GM23248 (cell line): ENCODE results near the gene HNF1B. TPM values are rescaled to one million over a fixed set of nuclear protein-coding genes. Genes with fewer than 3 reads are reported as not detected.
A peak's percentile ranks its signal among the peaks of the same experiment; 100 is the strongest.
"Not testable (repeated sequence)": the region's sequence is repeated elsewhere in the genome, so short reads cannot be mapped to it uniquely, and the experiment has no call there.

Experiments
- DNase-seq: peaks from one replicate; pipeline ENCODE4 v3.0.0-alpha.2; 2015
- H2AFZ ChIP-seq: fragments of 200-600 bp; sonication (generic); 2 replicates; pipeline ENCODE4 v1.6.1; 2016; ENCODE audit warnings: antibody characterized with exemption
- H3F3A ChIP-seq: fragments of 200-600 bp; sonication (generic); 2 replicates; pipeline ENCODE4 v1.6.1; 2016; ENCODE audit warnings: mild to moderate bottlenecking, antibody characterized with exemption, mixed run types; ENCODE audit not compliant: insufficient read depth
- H3K27ac ChIP-seq: fragments of 200-600 bp; sonication (generic); 2 replicates; pipeline ENCODE4 v1.5.1; 2016; ENCODE audit warnings: mild to moderate bottlenecking
- H3K27me3 ChIP-seq: fragments of 200-600 bp; sonication (generic); replicated peaks from 2 replicates; pipeline ENCODE4 v1.6.1; 2016; ENCODE audit warnings: mild to moderate bottlenecking; ENCODE audit not compliant: insufficient read depth
- H3K36me3 ChIP-seq: fragments of 200-600 bp; sonication (generic); 2 replicates; pipeline ENCODE4 v1.6.1; 2016; ENCODE audit warnings: low read depth, mild to moderate bottlenecking
- H3K4me1 ChIP-seq: fragments of 200-600 bp; sonication (generic); 2 replicates; pipeline ENCODE4 v1.6.1; 2016; ENCODE audit warnings: mild to moderate bottlenecking; ENCODE audit not compliant: insufficient read depth
- H3K4me2 ChIP-seq: fragments of 200-600 bp; sonication (generic); one replicate; pipeline ENCODE4 v1.6.1; 2016; ENCODE audit warnings: mild to moderate bottlenecking; ENCODE audit not compliant: unreplicated experiment
- H3K4me3 ChIP-seq: fragments of 200-600 bp; sonication (generic); 2 replicates; pipeline ENCODE4 v1.5.1; 2016; ENCODE audit warnings: mild to moderate bottlenecking
- H3K79me2 ChIP-seq: fragments of 200-600 bp; sonication (generic); 2 replicates; pipeline ENCODE4 v1.6.1; 2016; ENCODE audit warnings: mild to moderate bottlenecking; ENCODE audit not compliant: insufficient read depth
- H3K9ac ChIP-seq: fragments of 200-600 bp; sonication (generic); 2 replicates; pipeline ENCODE4 v1.6.1; 2016; ENCODE audit warnings: mild to moderate bottlenecking
- H3K9me2 ChIP-seq: fragments of 200-600 bp; sonication (generic); 2 replicates; pipeline ENCODE4 v1.6.1; 2016; ENCODE audit warnings: mixed run types, mild to moderate bottlenecking, moderate library complexity; ENCODE audit not compliant: insufficient read depth
- H3K9me3 ChIP-seq: fragments of 200-600 bp; sonication (generic); one replicate; pipeline ENCODE4 v1.6.1; 2017; ENCODE audit warnings: low read depth
- H4K20me1 ChIP-seq: fragments of 200-600 bp; sonication (generic); 2 replicates; pipeline ENCODE4 v1.6.0; 2016; ENCODE audit not compliant: insufficient read depth
- EZH2 ChIP-seq: fragments of 200-600 bp; sonication (generic); IDR thresholded peaks from 2 replicates; pipeline ENCODE4 v1.6.1; 2018; ENCODE audit warnings: antibody characterized with exemption, mild to moderate bottlenecking; ENCODE audit not compliant: insufficient read depth, poor library complexity, severe bottlenecking
- EZH2phosphoT487 ChIP-seq: fragments of 200-600 bp; sonication (generic); IDR thresholded peaks from 2 replicates; pipeline ENCODE4 v1.6.1; 2018; ENCODE audit warnings: antibody characterized with exemption, moderate library complexity, mild to moderate bottlenecking, low read depth; ENCODE audit not compliant: insufficient read depth
- WGBS, 2 experiments: methylation state at CpG; one replicate each; pipeline ENCODE4 v1.1.6; 2015 to 2017; ENCODE audit warnings: low lambda C conversion rate in 2 of 2, low coverage in 1 of 2; ENCODE audit errors: missing lambda C conversion rate in 2 of 2; 5-methylcytosine and 5-hydroxymethylcytosine counted together
- in situ Hi-C: fragments of 300-500 bp; cut with MboI; formaldehyde crosslinking; loops from 2 replicates; pipeline ENCODE4 v1.15.0; 2020
- polyA plus RNA-seq: library from polyadenylated mRNA; unstranded; fragments of >200 nt; fragmentation: Nextera tagmentation; extraction: Ambion mirVana; gene quantifications from 2 replicates; pipeline ENCODE4 v1.2.1, GENCODE V29; 2016
- total RNA-seq: library from RNA; depleted of rRNA; stranded (reverse); fragments of >200 nt; shearing (Covaris generic); gene quantifications from 2 replicates; pipeline ENCODE4 v1.2.3, GENCODE V29; 2014

Gene HNF1B
- total and polyA plus RNA-seq, 2 experiments from 2014 or later: not detected

DNA sequence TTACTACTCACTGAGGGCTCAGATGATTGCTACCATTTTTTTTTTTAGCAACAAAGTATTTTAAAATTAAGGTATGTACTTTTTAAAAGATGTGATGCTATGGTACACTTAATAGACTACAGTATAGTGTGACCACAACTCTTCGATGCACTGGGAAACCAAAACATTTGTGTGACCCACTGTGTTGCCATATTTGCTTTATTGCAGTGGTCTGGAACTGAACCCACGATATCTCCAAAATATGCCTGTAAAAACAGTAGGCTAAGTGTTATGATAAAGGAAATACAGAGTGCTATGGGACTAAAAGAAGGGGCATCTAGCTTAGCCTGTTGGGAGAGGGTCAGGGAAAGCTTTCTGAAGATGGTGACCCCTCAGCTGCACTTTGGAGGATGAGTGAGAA is 41.6 kb upstream of the HNF1B start:
- Histone ChIP-seq H3K4me2 (no peak overlapping the region), H3K4me3 (no peak overlapping the region), H4K20me1 (no peaks in the 10 kb centered on the region), H3K27me3 (0 out of 2 replicates have a peak, but pooled peaks cover 28% of the 10 kb centered on the region), H3K27ac (no peak overlapping the region), H3K9me3 (no peaks in the 10 kb centered on the region), H3K79me2 (no peaks in the 10 kb centered on the region), H3K36me3 (no peaks in the 10 kb centered on the region), H2AFZ (no peak overlapping the region), H3F3A (no peaks in the 10 kb centered on the region), H3K4me1 (no peaks in the 10 kb centered on the region), H3K9ac (no peak overlapping the region), H3K9me2 (no peaks in the 10 kb centered on the region)
- no peak for TF ChIP-seq EZH2phosphoT487
- TF ChIP-seq EZH2: no peak
- no peak for DNase-seq
- in situ Hi-C loops: no loop called here
- 49 to 68% methylated on average over 2 of the region's 2 CpGs for WGBS, 2 experiments

GRCh38 chr17:37782460-37782859 is 37.6 kb upstream of the HNF1B start:
- H3K4me3 ChIP-seq, H3K79me2 ChIP-seq, H3K9ac ChIP-seq, H3K9me2 ChIP-seq, in situ Hi-C loops, H4K20me1 ChIP-seq, H3K4me2 ChIP-seq, H3K9me3 ChIP-seq, DNase-seq, H3K27ac ChIP-seq, H3K36me3 ChIP-seq, H2AFZ ChIP-seq, H3K27me3 ChIP-seq, H3F3A ChIP-seq: not testable (repeated sequence)
- peaks cover 11% of the 10 kb centered on the region; the same call in 1 of the 2 replicates for H3K4me1 ChIP-seq
- 25 to 31% methylated on average over 1 of the region's 1 CpG for WGBS, 2 experiments

GRCh38 chr17:37781451-37781850 is 36.6 kb upstream of the HNF1B start:
- Histone ChIP-seq H4K20me1 (no peaks in the 10 kb centered on the region), H3K4me3 (no peak overlapping the region), H3K79me2 (no peaks in the 10 kb centered on the region), H3K9ac (no peak overlapping the region), H3K4me1 (peaks cover 11% of the 10 kb centered on the region; the same call in 1 of the 2 replicates), H3K9me2 (no peaks in the 10 kb centered on the region), H3F3A (no peaks in the 10 kb centered on the region), H3K27me3 (0 out of 2 replicates have a peak, but pooled peaks cover 6% of the 10 kb centered on the region), H2AFZ (no peak overlapping the region), H3K36me3 (no peaks in the 10 kb centered on the region), H3K27ac (no peak overlapping the region), H3K9me3 (no peaks in the 10 kb centered on the region), H3K4me2 (no peak overlapping the region)
- in situ Hi-C loops: no loop called here
- DNase-seq: no peak
- no peak for TF ChIP-seq EZH2
- TF ChIP-seq EZH2phosphoT487: no peak
- WGBS, 2 experiments: 22 to 26% methylated on average over 2 of the region's 2 CpGs

DNA sequence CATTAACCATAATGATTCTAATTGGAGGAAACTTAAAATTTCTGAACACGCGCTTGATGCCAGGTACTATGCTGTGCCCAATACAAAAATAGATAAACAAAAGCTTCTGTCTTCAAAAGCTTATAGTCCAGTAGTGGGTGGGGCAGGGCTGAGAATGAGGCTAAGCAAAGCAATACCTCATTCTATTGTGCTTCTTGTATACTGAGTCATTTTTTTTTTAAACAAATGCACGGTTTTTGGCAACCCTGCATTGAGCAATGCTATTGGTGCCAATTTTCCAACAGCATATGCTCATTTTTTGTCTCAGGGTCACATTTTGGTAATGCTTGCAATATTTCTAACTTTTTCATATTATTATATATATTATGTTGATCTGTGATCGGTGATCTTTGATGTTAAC is 34.7 kb upstream of the HNF1B start:
- peak; percentile 88 for DNase-seq

GRCh38 chr17:37774504-37774903 is 29.6 kb upstream of the HNF1B start:
- Histone ChIP-seq H3K9me2 (no peaks in the 10 kb centered on the region), H3K9ac (no peak overlapping the region), H3K79me2 (no peaks in the 10 kb centered on the region), H4K20me1 (no peaks in the 10 kb centered on the region), H2AFZ (0 out of 2 replicates have a peak overlapping the region, but pooled peaks have one; percentile 39), H3K4me1 (peaks cover 5% of the 10 kb centered on the region; the same call in 1 of the 2 replicates), H3K27me3 (no peaks in the 10 kb centered on the region), H3K9me3 (no peaks in the 10 kb centered on the region), H3K27ac (no peak overlapping the region), H3K36me3 (no peaks in the 10 kb centered on the region), H3K4me2 (no peak overlapping the region), H3F3A (no peaks in the 10 kb centered on the region), H3K4me3 (no peak overlapping the region)
- in situ Hi-C loops: no loop called here
- no peak for TF ChIP-seq EZH2
- TF ChIP-seq EZH2phosphoT487: no peak
- DNase-seq: no peak
- 31 to 32% methylated on average over 5 of the region's 5 CpGs for WGBS, 2 experiments

More for the DNA sequence above, 34.7 kb upstream of the HNF1B start:
- H3K9me3 ChIP-seq: no peaks in the 10 kb centered on the region
- TF ChIP-seq EZH2 (no peak), EZH2phosphoT487 (no peak)
- in situ Hi-C loops: no loop called here
- no peaks in the 10 kb centered on the region for H3K36me3 ChIP-seq
- WGBS, 2 experiments: 43 to 47% methylated on average over 4 of the region's 4 CpGs
- H3K4me1 ChIP-seq: peaks cover 11% of the 10 kb centered on the region; the same call in 1 of the 2 replicates
- H3K27ac ChIP-seq: no peak overlapping the region
- no peak overlapping the region for H3K9ac ChIP-seq
- no peak overlapping the region for H3K4me3 ChIP-seq
- H3K27me3 ChIP-seq: 0 out of 2 replicates have a peak, but pooled peaks cover 6% of the 10 kb centered on the region
- H3K9me2 ChIP-seq: no peaks in the 10 kb centered on the region
- H4K20me1 ChIP-seq: no peaks in the 10 kb centered on the region
- H3F3A ChIP-seq: no peaks in the 10 kb centered on the region
- no peak overlapping the region for H3K4me2 ChIP-seq
- no peak overlapping the region for H2AFZ ChIP-seq
- no peaks in the 10 kb centered on the region for H3K79me2 ChIP-seq
